GM12878 (cell line): ENCODE results near the gene FRK. TPM values are rescaled to one million over a fixed set of nuclear protein-coding genes. Genes with fewer than 3 reads are reported as not detected.
A peak's percentile ranks its signal among the peaks of the same experiment; 100 is the strongest.

Experiments
- CBFB ChIP-seq: IDR thresholded peaks from 2 replicates; pipeline ENCODE4 v1.6.1; 2016; ENCODE audit warnings: antibody characterized with exemption, low read depth
- MEF2A ChIP-seq: IDR thresholded peaks from 2 replicates; pipeline ENCODE4 v1.6.1; 2011; ENCODE audit warnings: low read depth, mild to moderate bottlenecking, low read length, moderate library complexity; ENCODE audit not compliant: insufficient read depth
- MYC ChIP-seq: IDR thresholded peaks from 2 replicates; pipeline ENCODE4 v1.6.1; 2011; ENCODE audit warnings: mild to moderate bottlenecking, low read length, moderate library complexity, inconsistent platforms; ENCODE audit not compliant: insufficient read depth, insufficient replicate concordance, insufficient read length, severe bottlenecking
- NR2F1 ChIP-seq: fragments of 450-650 bp; conservative IDR thresholded peaks from 2 replicates; pipeline ENCODE4 v1.6.1; 2017; ENCODE audit warnings: mild to moderate bottlenecking
- SMARCA5 ChIP-seq: fragments of 450-650 bp; IDR thresholded peaks from 2 replicates; pipeline ENCODE4 v1.6.1; 2017; ENCODE audit warnings: mild to moderate bottlenecking
- SP1 ChIP-seq: IDR thresholded peaks from one replicate; pipeline ENCODE4 v1.6.1; 2011; ENCODE audit warnings: low read depth, low read length
- TBL1XR1 ChIP-seq: IDR thresholded peaks from 2 replicates; pipeline ENCODE4 v1.6.1; 2012; ENCODE audit warnings: low read depth, low read length, improper control_type of control experiment
- ZNF217 ChIP-seq: fragments of 450-650 bp; IDR thresholded peaks from 2 replicates; pipeline ENCODE4 v1.6.1; 2017; ENCODE audit warnings: antibody characterized with exemption, mild to moderate bottlenecking
- polyA plus RNA-seq, 11 experiments: library from polyadenylated mRNA; depleted of rRNA in 4 of 11; unstranded in 6 of 11; stranded (reverse) in 5 of 11; fragments of >200 nt; fragmentation: Nextera tagmentation in 4 of 11; fragmentation: Illumina TruSeq in 1 of 11; extraction: Ambion mirVana in 4 of 11; extraction: Trizol in 1 of 11; gene quantifications; 1 replicate in 1 of 11; 2 replicates in 10 of 11; pipeline versions ENCODE4 v1.2.1 to v1.2.3, GENCODE V29; 2011 to 2016; ENCODE audit warnings: inconsistent platforms in 2 of 11, missing spikeins in 2 of 11, low read depth in 1 of 11
- total RNA-seq, 4 experiments: library from RNA; depleted of rRNA in 3 of 4; stranded (reverse); fragments of >200 nt in 3 of 4; fragmentation: Illumina TruSeq in 1 of 4; extraction: Trizol in 1 of 4; gene quantifications; 2 replicates each; pipeline versions ENCODE4 v1.2.1 to v1.2.3, GENCODE V29; 2013 to 2021
- TF ChIP-seq, protein P1 (sequence below): fragments of 450-650 bp; IDR thresholded peaks from 2 replicates; pipeline ENCODE4 v1.6.1; 2017; ENCODE audit warnings: antibody characterized with exemption, mild to moderate bottlenecking, moderate library complexity
- TF ChIP-seq, protein P2 (sequence below): fragments of 450-650 bp; IDR thresholded peaks from 2 replicates; pipeline ENCODE4 v1.6.1; 2016; ENCODE audit warnings: mild to moderate bottlenecking
- TF ChIP-seq, protein P3 (sequence below): IDR thresholded peaks from 2 replicates; pipeline ENCODE4 v1.6.1; 2012; ENCODE audit warnings: mild to moderate bottlenecking, low read depth, low read length
- TF ChIP-seq, protein P4 (sequence below): fragments of 150-350 bp; IDR thresholded peaks from 2 replicates; pipeline ENCODE4 v1.6.1; 2016; ENCODE audit warnings: low read depth, low read length
- TF ChIP-seq, protein P5 (sequence below): fragments of 450-650 bp; IDR thresholded peaks from 2 replicates; pipeline ENCODE4 v1.6.1; 2017; ENCODE audit warnings: mild to moderate bottlenecking, low read depth, inconsistent platforms; ENCODE audit not compliant: poor library complexity, severe bottlenecking
- TF ChIP-seq, protein P6 (sequence below): fragments of 450-650 bp; conservative IDR thresholded peaks from 2 replicates; pipeline ENCODE4 v1.6.1; 2017; ENCODE audit warnings: mild to moderate bottlenecking, moderate library complexity

The FRK gene
- total and polyA plus RNA-seq, 10 of the 15 experiments (the other 5 are each of a cell fraction or from before 2014, with no cell fraction given), result 0.29 to 2.4 (median 1.2) TPM

DNA sequence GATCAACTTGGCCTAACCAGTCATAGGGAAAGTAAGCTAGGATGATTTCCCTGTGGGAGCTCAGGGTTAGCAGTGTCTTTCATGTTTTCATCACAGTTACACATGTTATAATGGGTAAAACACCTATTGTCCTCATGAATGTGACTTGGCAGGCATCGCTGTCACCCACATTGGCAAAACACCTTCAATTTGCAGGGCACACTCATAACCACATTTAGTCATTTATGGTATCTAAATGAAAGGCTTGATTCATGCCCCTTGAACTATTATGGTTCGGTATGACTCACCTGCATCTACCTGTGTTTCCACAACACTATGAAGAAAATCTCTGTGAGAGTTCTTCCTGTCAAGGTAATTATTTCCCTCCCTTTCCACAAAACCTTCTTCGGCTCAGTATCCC lies 49.2 kb downstream of the FRK start (continued):
- TF ChIP-seq, protein P1, sequence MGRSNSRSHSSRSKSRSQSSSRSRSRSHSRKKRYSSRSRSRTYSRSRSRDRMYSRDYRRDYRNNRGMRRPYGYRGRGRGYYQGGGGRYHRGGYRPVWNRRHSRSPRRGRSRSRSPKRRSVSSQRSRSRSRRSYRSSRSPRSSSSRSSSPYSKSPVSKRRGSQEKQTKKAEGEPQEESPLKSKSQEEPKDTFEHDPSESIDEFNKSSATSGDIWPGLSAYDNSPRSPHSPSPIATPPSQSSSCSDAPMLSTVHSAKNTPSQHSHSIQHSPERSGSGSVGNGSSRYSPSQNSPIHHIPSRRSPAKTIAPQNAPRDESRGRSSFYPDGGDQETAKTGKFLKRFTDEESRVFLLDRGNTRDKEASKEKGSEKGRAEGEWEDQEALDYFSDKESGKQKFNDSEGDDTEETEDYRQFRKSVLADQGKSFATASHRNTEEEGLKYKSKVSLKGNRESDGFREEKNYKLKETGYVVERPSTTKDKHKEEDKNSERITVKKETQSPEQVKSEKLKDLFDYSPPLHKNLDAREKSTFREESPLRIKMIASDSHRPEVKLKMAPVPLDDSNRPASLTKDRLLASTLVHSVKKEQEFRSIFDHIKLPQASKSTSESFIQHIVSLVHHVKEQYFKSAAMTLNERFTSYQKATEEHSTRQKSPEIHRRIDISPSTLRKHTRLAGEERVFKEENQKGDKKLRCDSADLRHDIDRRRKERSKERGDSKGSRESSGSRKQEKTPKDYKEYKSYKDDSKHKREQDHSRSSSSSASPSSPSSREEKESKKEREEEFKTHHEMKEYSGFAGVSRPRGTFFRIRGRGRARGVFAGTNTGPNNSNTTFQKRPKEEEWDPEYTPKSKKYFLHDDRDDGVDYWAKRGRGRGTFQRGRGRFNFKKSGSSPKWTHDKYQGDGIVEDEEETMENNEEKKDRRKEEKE, result no peak
- TF ChIP-seq MYC (no peak), CBFB (peak; percentile 77; the same call in 1 of the 2 replicates), SP1 (no peak), TBL1XR1 (no peak), MEF2A (0 out of 2 replicates have a peak, but pooled peaks have one; percentile 20), SMARCA5 (no peak), NR2F1 (peak; percentile 100), ZNF217 (peak; percentile 75; the same call in 1 of the 2 replicates)
- TF ChIP-seq, protein P2, sequence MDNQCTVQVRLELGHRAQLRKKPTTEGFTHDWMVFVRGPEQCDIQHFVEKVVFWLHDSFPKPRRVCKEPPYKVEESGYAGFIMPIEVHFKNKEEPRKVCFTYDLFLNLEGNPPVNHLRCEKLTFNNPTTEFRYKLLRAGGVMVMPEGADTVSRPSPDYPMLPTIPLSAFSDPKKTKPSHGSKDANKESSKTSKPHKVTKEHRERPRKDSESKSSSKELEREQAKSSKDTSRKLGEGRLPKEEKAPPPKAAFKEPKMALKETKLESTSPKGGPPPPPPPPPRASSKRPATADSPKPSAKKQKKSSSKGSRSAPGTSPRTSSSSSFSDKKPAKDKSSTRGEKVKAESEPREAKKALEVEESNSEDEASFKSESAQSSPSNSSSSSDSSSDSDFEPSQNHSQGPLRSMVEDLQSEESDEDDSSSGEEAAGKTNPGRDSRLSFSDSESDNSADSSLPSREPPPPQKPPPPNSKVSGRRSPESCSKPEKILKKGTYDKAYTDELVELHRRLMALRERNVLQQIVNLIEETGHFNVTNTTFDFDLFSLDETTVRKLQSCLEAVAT, result no peak
- TF ChIP-seq, protein P3, sequence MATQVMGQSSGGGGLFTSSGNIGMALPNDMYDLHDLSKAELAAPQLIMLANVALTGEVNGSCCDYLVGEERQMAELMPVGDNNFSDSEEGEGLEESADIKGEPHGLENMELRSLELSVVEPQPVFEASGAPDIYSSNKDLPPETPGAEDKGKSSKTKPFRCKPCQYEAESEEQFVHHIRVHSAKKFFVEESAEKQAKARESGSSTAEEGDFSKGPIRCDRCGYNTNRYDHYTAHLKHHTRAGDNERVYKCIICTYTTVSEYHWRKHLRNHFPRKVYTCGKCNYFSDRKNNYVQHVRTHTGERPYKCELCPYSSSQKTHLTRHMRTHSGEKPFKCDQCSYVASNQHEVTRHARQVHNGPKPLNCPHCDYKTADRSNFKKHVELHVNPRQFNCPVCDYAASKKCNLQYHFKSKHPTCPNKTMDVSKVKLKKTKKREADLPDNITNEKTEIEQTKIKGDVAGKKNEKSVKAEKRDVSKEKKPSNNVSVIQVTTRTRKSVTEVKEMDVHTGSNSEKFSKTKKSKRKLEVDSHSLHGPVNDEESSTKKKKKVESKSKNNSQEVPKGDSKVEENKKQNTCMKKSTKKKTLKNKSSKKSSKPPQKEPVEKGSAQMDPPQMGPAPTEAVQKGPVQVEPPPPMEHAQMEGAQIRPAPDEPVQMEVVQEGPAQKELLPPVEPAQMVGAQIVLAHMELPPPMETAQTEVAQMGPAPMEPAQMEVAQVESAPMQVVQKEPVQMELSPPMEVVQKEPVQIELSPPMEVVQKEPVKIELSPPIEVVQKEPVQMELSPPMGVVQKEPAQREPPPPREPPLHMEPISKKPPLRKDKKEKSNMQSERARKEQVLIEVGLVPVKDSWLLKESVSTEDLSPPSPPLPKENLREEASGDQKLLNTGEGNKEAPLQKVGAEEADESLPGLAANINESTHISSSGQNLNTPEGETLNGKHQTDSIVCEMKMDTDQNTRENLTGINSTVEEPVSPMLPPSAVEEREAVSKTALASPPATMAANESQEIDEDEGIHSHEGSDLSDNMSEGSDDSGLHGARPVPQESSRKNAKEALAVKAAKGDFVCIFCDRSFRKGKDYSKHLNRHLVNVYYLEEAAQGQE, result no peak
- TF ChIP-seq, protein P4, sequence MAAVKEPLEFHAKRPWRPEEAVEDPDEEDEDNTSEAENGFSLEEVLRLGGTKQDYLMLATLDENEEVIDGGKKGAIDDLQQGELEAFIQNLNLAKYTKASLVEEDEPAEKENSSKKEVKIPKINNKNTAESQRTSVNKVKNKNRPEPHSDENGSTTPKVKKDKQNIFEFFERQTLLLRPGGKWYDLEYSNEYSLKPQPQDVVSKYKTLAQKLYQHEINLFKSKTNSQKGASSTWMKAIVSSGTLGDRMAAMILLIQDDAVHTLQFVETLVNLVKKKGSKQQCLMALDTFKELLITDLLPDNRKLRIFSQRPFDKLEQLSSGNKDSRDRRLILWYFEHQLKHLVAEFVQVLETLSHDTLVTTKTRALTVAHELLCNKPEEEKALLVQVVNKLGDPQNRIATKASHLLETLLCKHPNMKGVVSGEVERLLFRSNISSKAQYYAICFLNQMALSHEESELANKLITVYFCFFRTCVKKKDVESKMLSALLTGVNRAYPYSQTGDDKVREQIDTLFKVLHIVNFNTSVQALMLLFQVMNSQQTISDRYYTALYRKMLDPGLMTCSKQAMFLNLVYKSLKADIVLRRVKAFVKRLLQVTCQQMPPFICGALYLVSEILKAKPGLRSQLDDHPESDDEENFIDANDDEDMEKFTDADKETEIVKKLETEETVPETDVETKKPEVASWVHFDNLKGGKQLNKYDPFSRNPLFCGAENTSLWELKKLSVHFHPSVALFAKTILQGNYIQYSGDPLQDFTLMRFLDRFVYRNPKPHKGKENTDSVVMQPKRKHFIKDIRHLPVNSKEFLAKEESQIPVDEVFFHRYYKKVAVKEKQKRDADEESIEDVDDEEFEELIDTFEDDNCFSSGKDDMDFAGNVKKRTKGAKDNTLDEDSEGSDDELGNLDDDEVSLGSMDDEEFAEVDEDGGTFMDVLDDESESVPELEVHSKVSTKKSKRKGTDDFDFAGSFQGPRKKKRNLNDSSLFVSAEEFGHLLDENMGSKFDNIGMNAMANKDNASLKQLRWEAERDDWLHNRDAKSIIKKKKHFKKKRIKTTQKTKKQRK, result no peak
- TF ChIP-seq, protein P5, sequence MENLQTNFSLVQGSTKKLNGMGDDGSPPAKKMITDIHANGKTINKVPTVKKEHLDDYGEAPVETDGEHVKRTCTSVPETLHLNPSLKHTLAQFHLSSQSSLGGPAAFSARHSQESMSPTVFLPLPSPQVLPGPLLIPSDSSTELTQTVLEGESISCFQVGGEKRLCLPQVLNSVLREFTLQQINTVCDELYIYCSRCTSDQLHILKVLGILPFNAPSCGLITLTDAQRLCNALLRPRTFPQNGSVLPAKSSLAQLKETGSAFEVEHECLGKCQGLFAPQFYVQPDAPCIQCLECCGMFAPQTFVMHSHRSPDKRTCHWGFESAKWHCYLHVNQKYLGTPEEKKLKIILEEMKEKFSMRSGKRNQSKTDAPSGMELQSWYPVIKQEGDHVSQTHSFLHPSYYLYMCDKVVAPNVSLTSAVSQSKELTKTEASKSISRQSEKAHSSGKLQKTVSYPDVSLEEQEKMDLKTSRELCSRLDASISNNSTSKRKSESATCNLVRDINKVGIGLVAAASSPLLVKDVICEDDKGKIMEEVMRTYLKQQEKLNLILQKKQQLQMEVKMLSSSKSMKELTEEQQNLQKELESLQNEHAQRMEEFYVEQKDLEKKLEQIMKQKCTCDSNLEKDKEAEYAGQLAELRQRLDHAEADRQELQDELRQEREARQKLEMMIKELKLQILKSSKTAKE, result peak; percentile 16
- TF ChIP-seq, protein P6, sequence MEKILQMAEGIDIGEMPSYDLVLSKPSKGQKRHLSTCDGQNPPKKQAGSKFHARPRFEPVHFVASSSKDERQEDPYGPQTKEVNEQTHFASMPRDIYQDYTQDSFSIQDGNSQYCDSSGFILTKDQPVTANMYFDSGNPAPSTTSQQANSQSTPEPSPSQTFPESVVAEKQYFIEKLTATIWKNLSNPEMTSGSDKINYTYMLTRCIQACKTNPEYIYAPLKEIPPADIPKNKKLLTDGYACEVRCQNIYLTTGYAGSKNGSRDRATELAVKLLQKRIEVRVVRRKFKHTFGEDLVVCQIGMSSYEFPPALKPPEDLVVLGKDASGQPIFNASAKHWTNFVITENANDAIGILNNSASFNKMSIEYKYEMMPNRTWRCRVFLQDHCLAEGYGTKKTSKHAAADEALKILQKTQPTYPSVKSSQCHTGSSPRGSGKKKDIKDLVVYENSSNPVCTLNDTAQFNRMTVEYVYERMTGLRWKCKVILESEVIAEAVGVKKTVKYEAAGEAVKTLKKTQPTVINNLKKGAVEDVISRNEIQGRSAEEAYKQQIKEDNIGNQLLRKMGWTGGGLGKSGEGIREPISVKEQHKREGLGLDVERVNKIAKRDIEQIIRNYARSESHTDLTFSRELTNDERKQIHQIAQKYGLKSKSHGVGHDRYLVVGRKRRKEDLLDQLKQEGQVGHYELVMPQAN, result no peak
